Tibial nerve (tissue), 4 donors: Measurements from ENCODE around the gene ASB10.

Experiments used
- EP300 ChIP-seq, 2 donors: sonication (generic); formaldehyde crosslinking; IDR thresholded peaks; one replicate each; pipeline ENCODE4 v1.6.1; 2017; ENCODE audit warnings: antibody characterized with exemption in 2 of 2, mild to moderate bottlenecking in 1 of 2
- TF ChIP-seq, protein P1 (sequence below), 5 experiments: fragments of 200-600 bp in 3 of 5; fragments of 450-650 bp in 2 of 5; sonication (generic) in 3 of 5; IDR thresholded peaks; one replicate each; pipeline ENCODE4 v1.5.1; 2016 to 2019; ENCODE audit warnings: antibody characterized with exemption in 5 of 5, mild to moderate bottlenecking in 3 of 5, moderate library complexity in 2 of 5

DNA sequence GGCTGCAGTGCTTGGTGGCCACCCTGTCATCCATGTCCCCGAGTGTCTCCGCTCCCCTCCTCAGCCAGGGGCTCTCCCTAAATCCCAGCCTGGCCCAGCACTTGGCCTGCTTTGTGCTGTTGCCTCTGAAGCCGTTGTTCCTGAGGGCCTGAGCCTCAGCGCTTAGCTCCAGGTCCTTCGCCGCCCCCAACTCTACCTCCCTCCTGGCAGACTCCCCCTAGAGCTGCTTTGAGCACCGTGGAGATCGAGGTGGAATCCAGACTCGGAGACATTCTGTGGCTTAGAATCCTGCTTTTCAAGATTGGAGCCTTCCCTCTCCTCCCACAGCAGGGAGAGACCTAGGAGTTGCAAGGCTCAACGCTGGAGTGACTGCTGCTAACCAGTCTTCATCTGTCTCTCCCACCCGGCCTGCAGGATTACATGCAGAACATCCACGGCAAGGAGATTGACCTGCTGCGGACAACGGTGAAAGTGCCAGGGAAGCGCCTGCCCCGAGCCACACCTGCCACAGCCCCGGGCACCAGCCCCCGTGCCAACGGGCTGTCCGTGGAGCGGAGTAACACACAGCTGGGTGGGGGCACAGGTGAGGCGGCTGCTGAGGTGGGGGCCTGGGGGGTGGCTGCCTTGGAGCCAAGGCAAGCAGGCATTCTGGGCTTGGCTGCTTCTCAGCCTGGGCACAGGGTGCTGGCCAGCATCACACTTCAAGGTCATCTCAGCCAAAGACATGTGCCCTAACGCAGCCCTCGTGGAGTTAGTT, 52.9 kb downstream of the ASB10 start:
- TF ChIP-seq, protein P1, sequence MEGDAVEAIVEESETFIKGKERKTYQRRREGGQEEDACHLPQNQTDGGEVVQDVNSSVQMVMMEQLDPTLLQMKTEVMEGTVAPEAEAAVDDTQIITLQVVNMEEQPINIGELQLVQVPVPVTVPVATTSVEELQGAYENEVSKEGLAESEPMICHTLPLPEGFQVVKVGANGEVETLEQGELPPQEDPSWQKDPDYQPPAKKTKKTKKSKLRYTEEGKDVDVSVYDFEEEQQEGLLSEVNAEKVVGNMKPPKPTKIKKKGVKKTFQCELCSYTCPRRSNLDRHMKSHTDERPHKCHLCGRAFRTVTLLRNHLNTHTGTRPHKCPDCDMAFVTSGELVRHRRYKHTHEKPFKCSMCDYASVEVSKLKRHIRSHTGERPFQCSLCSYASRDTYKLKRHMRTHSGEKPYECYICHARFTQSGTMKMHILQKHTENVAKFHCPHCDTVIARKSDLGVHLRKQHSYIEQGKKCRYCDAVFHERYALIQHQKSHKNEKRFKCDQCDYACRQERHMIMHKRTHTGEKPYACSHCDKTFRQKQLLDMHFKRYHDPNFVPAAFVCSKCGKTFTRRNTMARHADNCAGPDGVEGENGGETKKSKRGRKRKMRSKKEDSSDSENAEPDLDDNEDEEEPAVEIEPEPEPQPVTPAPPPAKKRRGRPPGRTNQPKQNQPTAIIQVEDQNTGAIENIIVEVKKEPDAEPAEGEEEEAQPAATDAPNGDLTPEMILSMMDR (IDR thresholded peaks at IDR 0.05): no peak
- no peak for TF ChIP-seq EP300 (IDR thresholded peaks at IDR 0.05)
